ENCODE data around the gene PRUNE2. TPM values are rescaled to one million over a fixed set of nuclear protein-coding genes. Genes with fewer than 3 reads are reported as not detected.

The PRUNE2 gene
- total and polyA plus RNA-seq, 8 donors = 1.4 to 19.1 (median 4.6) TPM

DNA sequence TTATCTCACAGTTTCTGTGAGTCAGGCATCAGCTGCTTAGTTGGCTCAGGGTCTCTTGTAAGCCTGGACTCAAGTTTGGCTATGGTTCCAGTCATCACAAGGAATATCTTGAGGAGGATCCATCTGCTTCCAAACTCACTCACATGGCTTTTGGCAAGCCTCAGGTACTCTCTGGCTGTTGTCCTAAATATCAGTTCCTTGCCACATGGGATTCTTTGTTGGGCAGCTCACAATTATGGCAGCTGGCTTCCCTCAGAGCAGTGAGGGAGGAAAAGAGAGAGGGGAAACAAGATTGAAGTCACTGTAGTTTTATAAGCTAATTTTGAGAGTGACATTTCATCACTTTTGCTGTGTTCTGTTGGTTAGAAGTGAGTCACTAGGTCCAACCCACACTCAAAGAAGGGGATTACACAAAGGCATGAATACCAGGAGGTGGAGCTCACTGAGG, 302.4 kb downstream of the PRUNE2 start:
- no peaks in the 10 kb centered on the region for H3K4me1 ChIP-seq
- peak in 1 of 4 donors; percentile 10 for ATAC-seq
- no peak for FAIRE-seq
- intact Hi-C loops (cut with DNase I) = no loop called here
- no peak for DNase-seq
- H3K9me3 ChIP-seq = no peaks in the 10 kb centered on the region
- TF ChIP-seq CTCF (IDR thresholded peaks at IDR 0.05) = no peak
- no peak overlapping the region for H3K27ac ChIP-seq
- H3K36me3 ChIP-seq = no peaks in the 10 kb centered on the region
- no peak overlapping the region for H3K4me3 ChIP-seq
- no peaks in the 10 kb centered on the region for H3K27me3 ChIP-seq

- H3K4me1 ChIP-seq = no peaks in the 10 kb centered on the region
- no peaks in the 10 kb centered on the region for H3K27me3 ChIP-seq
- no peak overlapping the region for H3K27ac ChIP-seq
- TF ChIP-seq CTCF (IDR thresholded peaks at IDR 0.05) = no peak
- intact Hi-C loops (cut with DNase I) = no loop called here
- no peak overlapping the region for H3K4me3 ChIP-seq
- FAIRE-seq (no peak), DNase-seq (no peak), ATAC-seq (no peak)
- H3K36me3 ChIP-seq = no peaks in the 10 kb centered on the region
- H3K9me3 ChIP-seq = no peaks in the 10 kb centered on the region
- WGBS, 2 donors = 90 to 100% methylated on average over 1 of the region's 1 CpG
These were observed 303.7 kb downstream of the PRUNE2 start for GRCh38 chr9:76602199-76602598.

DNA sequence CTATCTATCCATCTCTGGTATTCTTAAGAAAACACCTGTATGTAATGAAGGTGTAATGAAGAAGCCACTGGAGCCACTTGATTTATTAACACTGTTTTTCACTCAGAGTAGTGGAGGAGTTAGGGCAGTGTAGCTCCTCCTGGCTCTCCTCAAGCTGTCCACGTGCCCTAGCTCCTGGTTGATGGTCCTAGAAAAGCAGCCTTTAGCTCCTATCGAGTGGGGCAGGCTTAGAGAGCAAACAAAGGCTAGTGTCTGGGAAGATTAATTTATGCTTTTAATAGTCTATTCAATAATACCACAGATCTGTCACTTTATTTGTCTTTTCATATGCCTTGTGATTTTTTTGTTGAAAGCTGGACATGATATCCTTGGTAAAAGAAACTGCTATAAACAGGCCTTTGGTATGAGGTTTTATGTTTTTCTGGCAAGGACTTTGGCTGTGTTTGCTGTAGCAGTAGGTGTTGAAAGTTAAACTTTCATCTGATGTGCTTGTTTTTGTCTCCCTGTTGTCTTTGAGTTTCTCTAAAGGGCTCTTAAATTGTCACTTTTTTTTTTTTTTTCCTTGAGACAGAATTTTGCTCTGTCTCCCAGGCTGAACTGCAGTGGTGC, 305.8 kb downstream of the PRUNE2 start:
- ATAC-seq (peak in 3 of 4 donors; percentile 26 to 84 (median 70)), DNase-seq (no peak), FAIRE-seq (no peak)
- Histone ChIP-seq H3K36me3 (no peaks in the 10 kb centered on the region), H3K27ac (no peak overlapping the region), H3K9me3 (no peaks in the 10 kb centered on the region), H3K27me3 (no peaks in the 10 kb centered on the region), H3K4me1 (no peaks in the 10 kb centered on the region), H3K4me3 (no peak overlapping the region)
- TF ChIP-seq CTCF (IDR thresholded peaks at IDR 0.05) = no peak
- intact Hi-C loops (cut with DNase I) = no loop called here
- 49% methylated on average over 2 of the region's 2 CpGs for WGBS, 2 donors

- WGBS, 2 donors = 86 to 90% methylated on average over 4 of the region's 4 CpGs
- no peaks in the 10 kb centered on the region for H3K36me3 ChIP-seq
- FAIRE-seq (no peak), ATAC-seq (no peak), DNase-seq (no peak)
- H3K27ac ChIP-seq = no peak overlapping the region
- H3K9me3 ChIP-seq = no peaks in the 10 kb centered on the region
- no peak for TF ChIP-seq CTCF (IDR thresholded peaks at IDR 0.05)
- no peak overlapping the region for H3K4me3 ChIP-seq
- H3K4me1 ChIP-seq = no peaks in the 10 kb centered on the region
- H3K27me3 ChIP-seq = no peaks in the 10 kb centered on the region
- intact Hi-C loops (cut with DNase I) = no loop called here
These were observed 306.9 kb downstream of the PRUNE2 start for GRCh38 chr9:76598981-76599380.

GRCh38 chr9:76595645-76596044, 310.3 kb downstream of the PRUNE2 start:
- no peak overlapping the region for H3K4me3 ChIP-seq
- 87 to 88% methylated on average over 3 of the region's 3 CpGs for WGBS, 2 donors
- FAIRE-seq (no peak), DNase-seq (no peak), ATAC-seq (peak in 2 of 4 donors; percentile 24 to 35)
- H3K27ac ChIP-seq = no peak overlapping the region
- TF ChIP-seq CTCF (IDR thresholded peaks at IDR 0.05) = no peak
- H3K27me3 ChIP-seq = no peaks in the 10 kb centered on the region
- intact Hi-C loops (cut with DNase I) = no loop called here
- no peaks in the 10 kb centered on the region for H3K9me3 ChIP-seq
- H3K4me1 ChIP-seq = no peaks in the 10 kb centered on the region
- no peaks in the 10 kb centered on the region for H3K36me3 ChIP-seq
